Measurements from ENCODE around the gene TTC12. TPM values are rescaled to one million over a fixed set of nuclear protein-coding genes. Genes with fewer than 3 reads are reported as not detected.

TTC12 gene
- total RNA-seq, 2 donors from 2014 or later, result 4.6 to 6.3 TPM

- no peaks in the 10 kb centered on the region for H3K9me3 ChIP-seq
- TF ChIP-seq CTCF (IDR thresholded peaks at IDR 0.05), result no peak
- no peaks in the 10 kb centered on the region for H3K27me3 ChIP-seq
- H3K4me1 ChIP-seq, result no peaks in the 10 kb centered on the region
- no peak overlapping the region for H3K27ac ChIP-seq
- peak; percentile 61 for DNase-seq (ENCODE audit: low spot score)
- no peaks in the 10 kb centered on the region for H3K36me3 ChIP-seq
- H3K4me3 ChIP-seq, result no peak overlapping the region
Observed at GRCh38 chr11:113401718-113402117, 87.3 kb downstream of the TTC12 start.

GRCh38 chr11:113404859-113405430, 90.6 kb downstream of the TTC12 start:
- Histone ChIP-seq H3K27me3 (no peaks in the 10 kb centered on the region), H3K36me3 (no peaks in the 10 kb centered on the region), H3K27ac (no peak overlapping the region), H3K4me1 (no peaks in the 10 kb centered on the region), H3K4me3 (no peak overlapping the region), H3K9me3 (no peaks in the 10 kb centered on the region)
- no peak for TF ChIP-seq CTCF (IDR thresholded peaks at IDR 0.05)
- no peak for DNase-seq (ENCODE audit: low spot score)

GRCh38 chr11:113405724-113406478, 91.5 kb downstream of the TTC12 start:
- no peaks in the 10 kb centered on the region for H3K27me3 ChIP-seq
- no peaks in the 10 kb centered on the region for H3K4me1 ChIP-seq
- no peak overlapping the region for H3K4me3 ChIP-seq
- no peak for TF ChIP-seq CTCF (IDR thresholded peaks at IDR 0.05)
- no peaks in the 10 kb centered on the region for H3K36me3 ChIP-seq
- no peak overlapping the region for H3K27ac ChIP-seq
- no peak for DNase-seq (ENCODE audit: low spot score)
- no peaks in the 10 kb centered on the region for H3K9me3 ChIP-seq

- Histone ChIP-seq H3K4me3 (no peak overlapping the region), H3K9me3 (no peaks in the 10 kb centered on the region), H3K4me1 (no peaks in the 10 kb centered on the region), H3K36me3 (no peaks in the 10 kb centered on the region), H3K27me3 (no peaks in the 10 kb centered on the region), H3K27ac (no peak overlapping the region)
- no peak for TF ChIP-seq CTCF (IDR thresholded peaks at IDR 0.05)
- no peak for DNase-seq (ENCODE audit: low spot score)
Observed at GRCh38 chr11:113407163-113407562, 92.8 kb downstream of the TTC12 start.

- no peaks in the 10 kb centered on the region for H3K9me3 ChIP-seq
- TF ChIP-seq CTCF (IDR thresholded peaks at IDR 0.05), result no peak
- no peak for DNase-seq (ENCODE audit: low spot score)
- no peak overlapping the region for H3K27ac ChIP-seq
- H3K4me1 ChIP-seq, result no peaks in the 10 kb centered on the region
- H3K4me3 ChIP-seq, result no peak overlapping the region
- H3K27me3 ChIP-seq, result no peaks in the 10 kb centered on the region
- no peaks in the 10 kb centered on the region for H3K36me3 ChIP-seq
Observed at GRCh38 chr11:113408206-113408605, 93.8 kb downstream of the TTC12 start.

Data from right atrium auricular region (tissue), 2 donors.